ENCODE data around the gene RBM5.
A peak's percentile ranks its signal among the peaks of the same experiment; 100 is the strongest.

Gene RBM5

DNA sequence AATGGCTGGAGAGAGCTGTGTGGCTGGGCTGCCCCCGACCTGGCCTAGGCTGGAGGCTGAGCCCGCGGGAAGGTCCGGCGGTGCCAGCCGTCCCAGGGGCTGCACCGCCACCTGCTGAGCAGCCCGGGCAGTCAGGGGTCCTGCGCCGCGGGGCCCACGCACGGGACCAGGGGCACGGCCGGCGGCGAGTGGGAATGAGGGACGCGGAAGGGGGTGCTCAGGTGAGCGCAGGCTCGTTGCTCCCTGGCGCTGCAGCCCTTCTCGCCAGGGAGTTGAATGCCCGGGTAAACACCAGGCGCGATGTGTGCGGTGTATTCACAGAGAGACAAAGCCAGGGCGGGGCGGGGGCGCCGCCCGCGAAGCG, 65.7 kb downstream of the RBM5 start:
- H3K9me3 ChIP-seq = no peaks in the 10 kb centered on the region
- H3K27me3 ChIP-seq = no peaks in the 10 kb centered on the region
- TF ChIP-seq, protein P1, sequence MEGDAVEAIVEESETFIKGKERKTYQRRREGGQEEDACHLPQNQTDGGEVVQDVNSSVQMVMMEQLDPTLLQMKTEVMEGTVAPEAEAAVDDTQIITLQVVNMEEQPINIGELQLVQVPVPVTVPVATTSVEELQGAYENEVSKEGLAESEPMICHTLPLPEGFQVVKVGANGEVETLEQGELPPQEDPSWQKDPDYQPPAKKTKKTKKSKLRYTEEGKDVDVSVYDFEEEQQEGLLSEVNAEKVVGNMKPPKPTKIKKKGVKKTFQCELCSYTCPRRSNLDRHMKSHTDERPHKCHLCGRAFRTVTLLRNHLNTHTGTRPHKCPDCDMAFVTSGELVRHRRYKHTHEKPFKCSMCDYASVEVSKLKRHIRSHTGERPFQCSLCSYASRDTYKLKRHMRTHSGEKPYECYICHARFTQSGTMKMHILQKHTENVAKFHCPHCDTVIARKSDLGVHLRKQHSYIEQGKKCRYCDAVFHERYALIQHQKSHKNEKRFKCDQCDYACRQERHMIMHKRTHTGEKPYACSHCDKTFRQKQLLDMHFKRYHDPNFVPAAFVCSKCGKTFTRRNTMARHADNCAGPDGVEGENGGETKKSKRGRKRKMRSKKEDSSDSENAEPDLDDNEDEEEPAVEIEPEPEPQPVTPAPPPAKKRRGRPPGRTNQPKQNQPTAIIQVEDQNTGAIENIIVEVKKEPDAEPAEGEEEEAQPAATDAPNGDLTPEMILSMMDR (IDR thresholded peaks at IDR 0.05) = peak in 1 of 2 experiments; percentile 19
- H3K4me1 ChIP-seq = peaks cover 0 to 77% (median 52%) of the 10 kb centered on the region in 4 donors
- H3K36me3 ChIP-seq = no peaks in the 10 kb centered on the region
- peak overlapping the region; percentile 54 to 58 for H3K4me3 ChIP-seq
- H3K27ac ChIP-seq = peak overlapping the region; percentile 10 to 53
- no peak for DNase-seq
- intact Hi-C loops (cut with DNase I; ENCODE audit: low total_unique reads) = no loop called here

DNA sequence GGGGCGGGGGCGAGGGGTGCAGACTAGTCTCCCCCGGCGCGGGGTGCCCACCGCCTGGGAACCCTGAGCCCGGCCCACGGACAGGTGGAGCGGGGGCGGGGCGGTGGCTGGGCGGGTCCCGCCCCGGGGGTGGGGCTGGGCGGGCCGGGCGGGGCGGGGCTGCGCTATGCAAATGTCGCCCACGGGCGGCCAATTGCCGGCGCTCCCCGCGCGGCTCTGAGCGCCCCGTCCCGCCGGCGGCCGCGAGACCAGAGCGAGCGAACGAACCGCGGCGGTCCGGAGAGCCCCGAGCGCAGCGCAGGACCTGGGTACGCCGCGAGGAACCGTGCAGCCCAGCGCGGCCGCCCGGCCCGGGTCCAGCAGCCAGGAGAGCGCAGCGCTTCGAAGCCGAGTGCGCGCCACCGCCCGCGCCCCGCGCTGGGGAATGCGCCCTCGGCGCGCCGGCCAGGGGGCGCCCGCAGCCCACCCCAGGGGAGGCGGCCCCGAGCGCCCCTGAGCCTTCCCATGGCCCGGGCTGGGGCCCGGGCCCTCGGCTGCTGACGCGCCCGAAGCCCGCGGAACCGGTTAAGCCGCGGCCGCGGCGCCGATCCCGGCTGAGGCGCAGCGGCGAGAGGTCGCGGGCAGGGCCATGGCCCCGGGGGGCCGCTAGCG, 66.2 kb downstream of the RBM5 start, which contains the start of gene SEMA3F:
Gene SEMA3F (plus strand): TSS at position 485 of the 651 bp plus-strand sequence. CDS start 4,299 bp downstream, outside the sequence.
- intact Hi-C loops (cut with DNase I; ENCODE audit: low total_unique reads) = no loop called here
- no peaks in the 10 kb centered on the region for H3K9me3 ChIP-seq
- peaks cover 0 to 3% (median 0%) of the 10 kb centered on the region in 3 donors for H3K36me3 ChIP-seq
- TF ChIP-seq, protein P1 (IDR thresholded peaks at IDR 0.05) = peak in 1 of 2 experiments; percentile 27
- DNase-seq = peak; percentile 35 to 80
- H3K27ac ChIP-seq = peak within 1 kb of the TSS; percentile 53 to 87
- H3K4me1 ChIP-seq = peaks cover 0 to 79% (median 57%) of the 10 kb centered on the region in 4 donors
- H3K27me3 ChIP-seq = no peaks in the 10 kb centered on the region
- H3K4me3 ChIP-seq = peak within 1 kb of the TSS; percentile 54 to 58

DNA sequence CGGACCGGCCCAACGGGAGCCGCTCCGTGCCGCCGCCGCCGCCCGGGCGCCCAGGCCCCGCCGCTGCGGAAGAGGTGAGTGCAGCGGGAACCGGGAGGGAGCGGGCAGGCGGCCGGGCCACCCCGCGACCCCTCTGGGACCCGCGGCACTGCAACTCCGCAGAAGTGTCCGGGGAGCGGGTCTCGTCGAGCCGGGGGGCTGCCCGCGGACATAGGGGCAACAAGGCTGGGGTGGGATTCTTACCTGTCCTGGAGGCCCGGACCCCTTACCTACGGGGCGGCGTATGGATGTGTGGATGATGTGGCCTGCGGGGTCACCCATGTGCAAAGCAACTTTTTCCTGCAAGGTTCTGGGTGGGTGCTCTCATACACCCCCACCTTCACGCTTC, 66.8 kb downstream of the RBM5 start:
- no peaks in the 10 kb centered on the region for H3K9me3 ChIP-seq
- peaks cover 0 to 79% (median 61%) of the 10 kb centered on the region in 4 donors for H3K4me1 ChIP-seq
- intact Hi-C loops (cut with DNase I; ENCODE audit: low total_unique reads) = no loop called here
- H3K27me3 ChIP-seq = no peaks in the 10 kb centered on the region
- H3K27ac ChIP-seq = peak overlapping the region in 1 of 2 donors; percentile 53
- no peak for DNase-seq
- peaks cover 0 to 7% (median 0%) of the 10 kb centered on the region in 3 donors for H3K36me3 ChIP-seq
- H3K4me3 ChIP-seq = peak overlapping the region; percentile 54 to 58
- TF ChIP-seq, protein P1 (IDR thresholded peaks at IDR 0.05) = no peak

DNA sequence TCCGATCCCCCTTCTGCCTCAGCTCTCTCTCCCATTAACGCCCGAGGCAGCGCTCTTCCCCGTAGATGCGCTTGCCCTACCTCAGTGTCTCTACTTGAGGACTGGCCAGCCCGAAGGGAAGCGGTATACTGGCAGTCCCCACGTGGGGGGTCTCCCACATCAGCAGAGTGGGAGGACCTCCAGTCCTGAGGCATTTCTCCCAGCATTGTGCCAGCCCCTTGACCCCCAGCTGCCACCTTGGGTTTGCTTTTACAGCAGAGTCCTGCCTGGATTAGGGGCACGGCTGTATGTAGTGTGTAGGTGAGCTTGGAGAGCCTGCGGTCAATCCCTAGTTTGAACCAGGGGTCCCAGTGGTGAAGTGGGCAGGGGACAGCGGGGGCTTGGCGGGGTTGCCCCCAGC, 67.2 kb downstream of the RBM5 start:
- no peaks in the 10 kb centered on the region for H3K9me3 ChIP-seq

DNA sequence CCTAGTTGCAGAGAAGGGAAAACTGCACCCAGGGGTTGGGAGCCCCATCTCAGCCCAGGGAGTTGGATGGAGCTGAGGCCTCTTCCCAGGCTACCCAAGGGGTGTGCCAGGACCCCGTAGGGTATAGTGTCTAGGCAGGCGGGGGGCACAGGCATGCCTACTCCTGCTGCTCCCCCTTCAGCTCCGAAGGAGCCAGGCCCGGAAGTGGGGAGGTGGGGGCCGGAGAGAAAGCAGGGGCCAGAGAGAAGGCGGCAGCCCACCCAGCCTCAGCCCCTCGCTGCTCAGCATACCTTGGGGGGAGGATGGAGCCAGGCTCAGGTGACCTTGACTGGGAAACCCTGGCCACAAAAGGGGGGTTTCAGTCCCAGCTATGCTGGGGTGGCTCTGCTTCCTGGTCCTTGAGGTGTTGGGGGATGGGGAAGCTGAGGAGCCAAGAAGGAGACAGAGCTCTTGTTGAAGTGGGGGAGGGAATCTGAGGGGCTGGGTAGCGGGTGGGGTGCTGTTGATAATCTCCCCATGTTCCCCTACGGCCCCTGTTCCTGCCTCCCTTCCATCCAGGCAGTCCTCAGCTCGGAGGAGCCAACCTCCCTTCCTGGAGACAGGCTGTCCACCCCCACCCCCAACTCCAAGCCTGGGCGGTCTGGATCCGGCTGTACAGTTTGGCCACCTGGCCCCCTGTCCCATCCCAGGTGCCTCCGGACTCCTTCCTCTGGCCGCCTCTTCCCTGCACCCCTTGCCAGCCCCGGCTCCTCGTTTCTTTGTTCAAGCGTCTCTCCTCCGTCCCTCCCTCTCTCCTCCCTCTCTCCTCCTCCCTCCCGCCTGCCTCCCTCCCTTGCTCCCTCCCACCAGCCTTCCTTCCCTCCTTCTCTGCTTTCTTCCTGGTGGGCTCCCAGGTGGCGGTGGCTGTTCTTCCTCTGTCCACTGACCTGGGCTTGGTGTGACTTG, 68.1 kb downstream of the RBM5 start:
- peaks cover 0 to 10% (median 0%) of the 10 kb centered on the region in 3 donors for H3K36me3 ChIP-seq
- peak overlapping the region; percentile 39 to 87 for H3K27ac ChIP-seq
- intact Hi-C loops (cut with DNase I; ENCODE audit: low total_unique reads) = no loop called here
- DNase-seq = no peak
- TF ChIP-seq, protein P1 (IDR thresholded peaks at IDR 0.05) = no peak
- no peaks in the 10 kb centered on the region for H3K27me3 ChIP-seq
- peak overlapping the region; percentile 54 to 58 for H3K4me3 ChIP-seq
- H3K4me1 ChIP-seq = peaks cover 0 to 79% (median 69%) of the 10 kb centered on the region in 4 donors
- H3K9me3 ChIP-seq = no peaks in the 10 kb centered on the region

More for the DNA sequence above, 67.2 kb downstream of the RBM5 start:
- intact Hi-C loops (cut with DNase I; ENCODE audit: low total_unique reads) = no loop called here
- Histone ChIP-seq H3K4me1 (peaks cover 0 to 79% (median 62%) of the 10 kb centered on the region in 4 donors), H3K27me3 (no peaks in the 10 kb centered on the region), H3K27ac (peak overlapping the region in 1 of 2 donors; percentile 87), H3K36me3 (peaks cover 0 to 10% (median 0%) of the 10 kb centered on the region in 3 donors), H3K4me3 (peak overlapping the region; percentile 54 to 58)
- TF ChIP-seq, protein P1 (IDR thresholded peaks at IDR 0.05) = no peak
- DNase-seq = no peak

Data from tibial artery (tissue), 4 donors.